Mesangial cell (primary cell): ENCODE data around the gene ZNF525. TPM values are rescaled to one million over a fixed set of nuclear protein-coding genes. Genes with fewer than 3 reads are reported as not detected.

Source experiments
- total RNA-seq: library from RNA; depleted of rRNA; stranded (reverse); fragments of >200 nt; gene quantifications from 2 replicates; pipeline ENCODE4 v1.2.3, GENCODE V29; 2015

Gene ZNF525
- total RNA-seq = 2.0 and 3.2 TPM in 2 replicates

DNA sequence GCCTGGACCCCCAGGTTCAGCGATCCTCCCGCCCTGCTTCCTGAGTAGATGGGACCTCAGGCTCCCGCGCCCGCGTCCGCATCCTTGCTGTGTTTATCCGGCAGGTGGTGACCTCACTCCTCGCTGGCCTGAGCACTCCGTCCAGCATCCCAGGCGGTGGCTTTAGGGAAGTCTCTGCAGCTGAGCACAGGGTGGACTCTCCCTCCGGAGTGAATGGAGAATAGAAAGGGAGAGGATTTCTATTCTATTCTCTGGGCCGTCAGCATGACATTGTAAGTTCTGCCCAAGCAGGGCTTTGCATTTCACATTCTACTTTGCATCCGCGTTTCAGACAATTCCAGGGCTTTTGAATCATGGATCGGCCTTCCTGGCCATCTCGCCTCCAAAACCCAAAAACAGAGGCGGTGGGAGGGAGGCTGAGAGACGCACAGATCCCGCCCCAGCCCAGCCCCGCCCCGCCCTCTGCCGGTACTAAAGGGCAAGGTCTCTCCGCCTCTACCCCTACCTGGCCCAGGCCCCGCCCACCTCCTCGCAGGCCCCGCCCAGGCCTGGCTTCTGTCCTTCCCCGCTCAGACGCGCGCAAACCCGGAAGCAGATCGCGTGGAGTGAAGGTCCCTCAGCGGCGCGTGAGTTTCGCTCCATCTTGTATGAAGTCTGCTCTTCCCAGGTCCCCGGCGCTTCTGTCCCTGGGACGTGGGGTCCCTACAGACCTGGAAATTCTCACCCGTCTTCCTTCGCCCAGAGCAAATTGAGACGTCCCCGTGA lies at the start of gene ZNF525:
Gene ZNF525 (plus strand): TSS at position 572 of the 765 bp plus-strand sequence. CDS start 6,577 bp downstream, outside the sequence.

DNA sequence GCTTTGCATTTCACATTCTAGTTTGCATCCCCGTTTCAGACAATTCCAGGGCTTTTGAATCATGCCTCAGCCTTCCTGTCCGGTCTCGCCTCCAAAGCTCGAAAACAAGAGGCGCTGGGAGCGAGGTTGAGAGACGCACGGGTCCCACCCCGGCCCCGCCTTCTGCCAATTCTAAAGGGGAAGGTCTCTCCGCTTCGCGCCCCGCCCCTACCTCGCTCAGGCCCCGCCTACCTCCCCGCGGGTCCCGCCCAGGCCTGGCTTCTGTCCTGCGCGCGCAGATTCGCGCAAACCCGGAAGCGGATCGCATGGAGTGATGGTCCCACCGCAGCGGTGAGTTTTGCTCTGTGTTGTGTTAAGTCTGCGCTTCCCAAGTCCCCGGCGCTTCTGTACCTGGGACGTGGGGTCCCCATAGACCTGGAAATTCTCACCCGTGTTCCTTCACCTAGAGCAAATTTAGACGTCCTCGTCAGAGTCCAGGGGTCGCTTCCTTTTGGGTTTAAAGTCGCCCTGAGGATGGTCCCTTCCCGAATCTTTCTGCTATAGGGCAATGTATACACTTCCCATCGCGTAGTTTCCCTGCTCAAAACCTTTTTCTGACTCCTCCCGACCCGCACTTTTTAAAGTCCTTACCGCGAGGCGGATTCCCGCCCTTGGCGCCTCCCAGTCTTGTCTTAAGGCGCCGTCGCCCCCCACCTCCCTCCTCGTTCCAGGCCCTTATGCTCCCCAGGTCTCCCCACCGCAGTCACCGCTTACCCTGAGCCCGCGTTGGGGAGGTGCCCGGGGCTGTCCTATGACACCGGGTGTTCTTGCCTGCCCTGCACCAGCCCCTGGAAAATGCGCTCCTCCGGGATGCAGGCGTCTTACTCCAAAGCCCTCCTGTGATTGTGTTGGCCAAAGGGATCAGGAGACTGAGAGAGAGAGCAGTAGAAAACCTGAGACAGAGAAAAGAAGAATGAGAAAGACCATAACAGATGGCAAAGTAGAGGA lies 31.7 kb upstream of the ZNF525 start, which contains the start of gene ZNF845:
Gene ZNF845 (plus strand): TSS at position 287 of the 987 bp plus-strand sequence. CDS start 7,559 bp downstream, outside the sequence.

DNA sequence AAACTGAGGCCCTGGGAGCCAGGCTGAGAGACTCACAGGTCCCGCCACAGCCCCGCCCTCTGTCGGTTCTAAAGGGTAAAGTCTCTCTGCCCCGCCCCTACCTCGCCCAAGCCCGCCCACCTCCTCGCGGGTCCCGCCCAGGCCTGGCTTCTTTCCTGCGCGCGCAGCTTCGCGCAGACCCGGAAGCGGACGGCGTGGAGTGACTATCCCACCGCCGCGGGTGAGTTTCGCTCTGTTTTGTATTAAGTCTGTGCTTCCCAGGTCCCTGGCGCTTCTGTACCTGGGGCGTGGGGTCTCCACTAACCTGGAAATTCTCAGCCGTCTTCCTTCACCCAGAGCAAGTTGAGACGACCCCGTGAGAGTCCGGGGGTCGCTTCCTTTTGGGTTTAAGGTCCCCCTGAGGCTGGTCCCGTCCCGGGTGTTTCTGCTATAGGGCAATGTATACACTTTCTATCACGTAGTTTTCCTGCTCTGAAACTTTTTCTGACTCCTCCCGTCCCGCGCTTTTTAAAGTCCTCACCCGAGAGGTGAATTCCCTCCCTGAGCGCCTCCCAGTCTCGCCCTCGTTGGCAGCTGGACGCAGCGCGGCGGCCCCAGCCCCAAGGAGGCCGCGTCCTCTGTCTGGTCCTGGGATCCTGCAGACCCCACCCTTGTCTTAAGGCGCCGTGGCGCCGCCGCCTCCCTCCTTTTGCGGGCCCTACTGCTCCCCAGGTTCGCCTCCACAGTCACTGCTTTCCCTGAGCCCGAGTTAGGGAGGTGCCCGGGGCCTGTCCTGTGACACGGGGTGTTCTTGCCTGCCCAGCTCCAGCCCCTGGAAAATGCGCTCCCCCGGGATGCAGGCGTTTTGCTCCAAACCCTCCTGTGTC lies 29.7 kb downstream of the ZNF525 start, which contains the start of gene ZNF765:
Gene ZNF765 (plus strand): TSS at position 176 of the 866 bp plus-strand sequence. CDS start 2,867 bp downstream, outside the sequence.

DNA sequence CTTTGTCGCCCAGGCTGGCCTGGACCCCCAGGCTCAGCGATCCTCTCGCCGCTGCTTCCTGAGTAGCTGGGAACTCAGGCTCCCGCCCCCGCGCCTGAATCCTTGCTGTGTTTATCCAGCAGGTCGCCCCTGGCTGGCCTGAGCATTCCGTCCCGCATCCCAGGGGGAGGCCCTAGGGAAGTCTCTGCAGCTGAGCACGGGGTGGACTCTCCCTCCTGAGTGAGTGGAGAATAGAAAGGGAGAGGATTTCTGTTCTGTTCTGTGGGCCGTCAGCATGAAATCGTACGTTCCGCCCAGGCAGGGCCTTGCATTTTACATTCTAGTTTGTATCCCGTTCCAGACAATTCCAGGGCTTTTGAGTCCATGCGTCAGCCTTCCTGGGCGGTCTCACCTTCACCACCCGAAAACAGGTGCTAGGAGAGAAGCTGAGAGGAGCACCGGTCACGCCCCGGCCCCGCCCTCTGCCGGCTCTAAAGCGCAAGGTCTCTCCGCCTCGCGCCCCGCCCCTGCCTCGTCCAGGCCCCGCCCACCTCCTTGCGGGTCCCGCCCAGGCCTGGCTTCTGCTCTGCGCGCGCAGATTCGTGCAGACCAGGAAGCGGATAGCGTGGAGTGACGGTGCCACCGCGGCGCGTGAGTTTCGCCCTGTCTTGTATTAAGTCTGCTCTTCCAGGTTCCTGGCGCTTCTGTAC lies 66.0 kb downstream of the ZNF525 start, which contains the start of gene ZNF761:
Gene ZNF761 (plus strand): TSS at position 586 of the 689 bp plus-strand sequence. CDS start 15,285 bp downstream, outside the sequence.

Other genes starting within 250 kb of the ZNF525 start
- gene ZNF415, start 232.8 kb upstream of the ZNF525 start, total RNA-seq = 0.98 and 2.2 TPM in 2 replicates
- gene ZNF347, start 206.7 kb upstream of the ZNF525 start, total RNA-seq = 3.6 and 5.6 TPM in 2 replicates
- gene ZNF665, start 172.3 kb upstream of the ZNF525 start, total RNA-seq = 0.76 and 1.8 TPM in 2 replicates
- 4.6 and 9.9 TPM in 2 replicates for gene ZNF677, start 110.8 kb upstream of the ZNF525 start, total RNA-seq
- not detected in 2 replicates for gene VN1R2, start 107.4 kb upstream of the ZNF525 start, total RNA-seq
- not detected in 2 replicates for gene VN1R4, start 98.0 kb upstream of the ZNF525 start, total RNA-seq
- gene ZNF845, start 32.0 kb upstream of the ZNF525 start, total RNA-seq = 2.4 and 3.3 TPM in 2 replicates
- 4.1 and 5.9 TPM in 2 replicates for gene ZNF765, start 29.4 kb downstream of the ZNF525 start, total RNA-seq
- gene ZNF761, start 66.3 kb downstream of the ZNF525 start, total RNA-seq = 4.1 and 6.3 TPM in 2 replicates
- gene ZNF813, start 102.0 kb downstream of the ZNF525 start, total RNA-seq = 1.8 and 1.9 TPM in 2 replicates
- 4.2 TPM in 2 replicates for gene ZNF331, start 172.4 kb downstream of the ZNF525 start, total RNA-seq